Gastrocnemius medialis (tissue), 4 donors: ENCODE data around the gene CLHC1.

Experiments used
- CTCF ChIP-seq, 5 experiments: fragments of 450-650 bp in 3 of 5; fragments of 200-600 bp in 2 of 5; sonication (generic) in 2 of 5; IDR thresholded peaks in 4 of 5; conservative IDR thresholded peaks in 1 of 5; 1 replicate in 4 of 5; 2 replicates in 1 of 5; pipeline ENCODE4 v1.5.1; 2016 to 2019; ENCODE audit warnings: antibody characterized with exemption in 5 of 5, mild to moderate bottlenecking in 3 of 5, moderate library complexity in 3 of 5
- POLR2A ChIP-seq, 2 donors: fragments of 450-650 bp; IDR thresholded peaks; one replicate each; pipeline ENCODE4 v1.6.1; 2017; ENCODE audit warnings: antibody characterized with exemption in 2 of 2, mild to moderate bottlenecking in 2 of 2, moderate library complexity in 2 of 2

GRCh38 chr2:55154525-55155030 is 77.5 kb downstream of the CLHC1 start:
- TF ChIP-seq POLR2A (IDR thresholded peaks at IDR 0.05) (no peak), CTCF (IDR thresholded peaks at IDR 0.05 in 4 of 5, conservative IDR thresholded peaks at IDR 0.05 in 1 of 5) (no peak)
